Measurements from ENCODE around the gene GNB1L. TPM values are rescaled to one million over a fixed set of nuclear protein-coding genes. Genes with fewer than 3 reads are reported as not detected.

GNB1L gene
- total and polyA plus RNA-seq, 2 donors (not counting 1 experiment from before 2014, with no cell fraction given), result 6.6 to 12.1 TPM

- H2AFZ ChIP-seq (ENCODE audit: insufficient read depth, low read depth, low read length, poor library complexity, severe bottlenecking), result peak overlapping the region; percentile 53
Measured at GRCh38 chr22:19886605-19887255, 32.1 kb upstream of the GNB1L start.

More at GRCh38 chr22:19886605-19887255, 32.1 kb upstream of the GNB1L start:
- Histone ChIP-seq H3K27ac (ENCODE audit: low read length in 2 of 2) (peak overlapping the region in 1 of 2 donors; percentile 58), H3K9me3 (ENCODE audit: control extremely low read depth in 1 of 3, control insufficient read depth in 2 of 3, insufficient read depth in 1 of 3, low read length in 2 of 3) (no peaks in the 10 kb centered on the region), H3K4me3 (ENCODE audit: control extremely low read depth in 1 of 5, extremely low read depth in 1 of 5, insufficient read depth in 1 of 5, low read depth in 2 of 5, low read length in 4 of 5) (no peak overlapping the region), H3K27me3 (replicated peaks in 1 of 4; ENCODE audit: control extremely low read depth in 1 of 4, control insufficient read depth in 3 of 4, insufficient read depth in 4 of 4, low read length in 3 of 4) (no peaks in the 10 kb centered on the region), H3K9ac (ENCODE audit: low read length) (no peak overlapping the region), H3K4me2 (replicated peaks; ENCODE audit: low read depth, low read length, poor library complexity, severe bottlenecking) (peak overlapping the region; percentile 53), H4K20me1 (ENCODE audit: control insufficient read depth, insufficient read depth, low read length, poor library complexity, severe bottlenecking) (no peaks in the 10 kb centered on the region), H3K79me2 (ENCODE audit: control insufficient read depth, insufficient read depth, low read length) (no peaks in the 10 kb centered on the region), H3K36me3 (replicated peaks in 1 of 2; ENCODE audit: control extremely low read depth in 1 of 2, control insufficient read depth in 1 of 2, extremely low read depth in 1 of 2, insufficient read depth in 2 of 2, low read length in 1 of 2) (no peaks in the 10 kb centered on the region), H3K4me1 (ENCODE audit: control insufficient read depth in 2 of 2, insufficient read depth in 2 of 2, low read length in 2 of 2) (peaks cover 25 to 30% of the 10 kb centered on the region in 2 donors)
- TF ChIP-seq CTCF (IDR thresholded peaks at IDR 0.05), result no peak
- TF ChIP-seq EZH2 (IDR thresholded peaks at IDR 0.05; ENCODE audit: borderline replicate concordance, insufficient read depth, low read depth, low read length, poor library complexity, severe bottlenecking), result no peak
- DNase-seq, result peak; percentile 49
- H3K9me3 Mint-ChIP-seq (ENCODE audit: insufficient read depth), result no peaks in the 10 kb centered on the region
- WGBS (ENCODE audit: insufficient coverage), result 50% methylated on average over 9 of the region's 12 CpGs
- CTCF ChIA-PET, result interaction anchor here (1.5 to 2.1 kb wide), 2 partner anchors 23 to 156 kb away, joined by 7 read pairs; no protein-coding TSS in a partner anchor
- no peaks in the 10 kb centered on the region for H3K27me3 Mint-ChIP-seq
- ATAC-seq (ENCODE audit: low read depth), result peak; percentile 57
- POLR2A ChIA-PET, result no interaction called here
- H3K4me3 Mint-ChIP-seq, result peak overlapping the region; percentile 8
- H3K4me1 Mint-ChIP-seq, result peaks cover 26% of the 10 kb centered on the region
- H3K27ac Mint-ChIP-seq, result peak overlapping the region; percentile 91
- intact Hi-C loops (cut with micrococcal nuclease), result no loop called here

Data from B cell (primary cell).